ENCODE measurements around the gene TOM1L1.

- TF ChIP-seq, protein P1, sequence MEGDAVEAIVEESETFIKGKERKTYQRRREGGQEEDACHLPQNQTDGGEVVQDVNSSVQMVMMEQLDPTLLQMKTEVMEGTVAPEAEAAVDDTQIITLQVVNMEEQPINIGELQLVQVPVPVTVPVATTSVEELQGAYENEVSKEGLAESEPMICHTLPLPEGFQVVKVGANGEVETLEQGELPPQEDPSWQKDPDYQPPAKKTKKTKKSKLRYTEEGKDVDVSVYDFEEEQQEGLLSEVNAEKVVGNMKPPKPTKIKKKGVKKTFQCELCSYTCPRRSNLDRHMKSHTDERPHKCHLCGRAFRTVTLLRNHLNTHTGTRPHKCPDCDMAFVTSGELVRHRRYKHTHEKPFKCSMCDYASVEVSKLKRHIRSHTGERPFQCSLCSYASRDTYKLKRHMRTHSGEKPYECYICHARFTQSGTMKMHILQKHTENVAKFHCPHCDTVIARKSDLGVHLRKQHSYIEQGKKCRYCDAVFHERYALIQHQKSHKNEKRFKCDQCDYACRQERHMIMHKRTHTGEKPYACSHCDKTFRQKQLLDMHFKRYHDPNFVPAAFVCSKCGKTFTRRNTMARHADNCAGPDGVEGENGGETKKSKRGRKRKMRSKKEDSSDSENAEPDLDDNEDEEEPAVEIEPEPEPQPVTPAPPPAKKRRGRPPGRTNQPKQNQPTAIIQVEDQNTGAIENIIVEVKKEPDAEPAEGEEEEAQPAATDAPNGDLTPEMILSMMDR (IDR thresholded peaks at IDR 0.05; ENCODE audit: low read depth, low read length): no peak
- no peak for TF ChIP-seq EZH2phosphoT487 (IDR thresholded peaks at IDR 0.05; ENCODE audit: low read depth)
These were observed 674 bp downstream of the TOM1L1 start for GRCh38 chr17:54901230-54901822.
